Measurements from ENCODE around the gene DNAH17.

DNA sequence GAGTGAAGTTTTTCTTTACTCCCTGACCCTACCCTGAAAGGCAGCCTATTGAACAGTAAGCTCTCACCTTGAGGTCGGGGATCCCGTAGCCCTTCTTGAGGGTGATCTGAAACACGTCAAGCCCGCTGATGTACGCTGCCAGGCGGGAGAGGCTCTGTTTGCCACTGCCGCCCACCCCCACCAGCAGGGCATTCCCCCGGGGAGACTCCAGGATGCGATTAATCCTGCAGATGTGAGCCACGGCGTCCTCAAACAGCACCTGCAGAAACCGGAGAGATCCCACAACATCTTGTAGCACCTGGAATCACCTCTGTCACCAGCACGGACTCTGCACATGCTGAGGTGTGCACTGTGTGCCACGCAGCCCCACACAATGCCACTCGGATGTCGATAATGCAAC, 102.0 kb downstream of the DNAH17 start:
- TF ChIP-seq POLR2A (IDR thresholded peaks at IDR 0.05; ENCODE audit: low read depth, low read length): no peak
- no peak for TF ChIP-seq TAF1 (IDR thresholded peaks at IDR 0.05; ENCODE audit: borderline replicate concordance, low read depth, low read length)

All from GM12892 (cell line).